Astrocyte (in vitro differentiated cells and primary cell): ENCODE data around the gene EXOC6B. TPM values are rescaled to one million over a fixed set of nuclear protein-coding genes. Genes with fewer than 3 reads are reported as not detected.

Experiments
- DNase-seq: peaks from one replicate; pipeline ENCODE4 v3.0.0-alpha.2; 2010; ENCODE audit warnings: low read depth
- FAIRE-seq: peaks from 2 replicates; lab custom pipeline; 2011; peaks lifted over from hg19 to GRCh38; lab: Jason Lieb, UNC
- H2AFZ ChIP-seq: 2 replicates; pipeline ENCODE4 v1.6.0; 2012; ENCODE audit warnings: low read depth, low read length, inconsistent platforms
- H3K27ac ChIP-seq: 2 replicates; pipeline ENCODE4 v1.5.1; 2011; ENCODE audit warnings: low read depth, low read length, inconsistent platforms
- H3K27me3 ChIP-seq: 2 replicates; pipeline ENCODE4 v1.6.0; 2011; ENCODE audit warnings: low read length, inconsistent platforms; ENCODE audit not compliant: insufficient read depth
- H3K36me3 ChIP-seq: 2 replicates; pipeline ENCODE4 v1.5.1; 2011; ENCODE audit warnings: low read length, inconsistent platforms; ENCODE audit not compliant: insufficient read depth
- H3K4me1 ChIP-seq: 2 replicates; pipeline ENCODE4 v1.5.1; 2011; ENCODE audit warnings: low read length, inconsistent platforms; ENCODE audit not compliant: insufficient read depth
- H3K4me2 ChIP-seq: 2 replicates; pipeline ENCODE4 v1.6.0; 2012; ENCODE audit warnings: low read length, inconsistent platforms
- H3K4me3 ChIP-seq: 2 replicates; pipeline ENCODE4 v1.5.1; 2011; ENCODE audit warnings: low read depth, mild to moderate bottlenecking, low read length, inconsistent platforms; ENCODE audit not compliant: insufficient read depth
- H3K79me2 ChIP-seq: 2 replicates; pipeline ENCODE4 v1.6.0; 2012; ENCODE audit warnings: mild to moderate bottlenecking, low read length, inconsistent platforms; ENCODE audit not compliant: insufficient read depth
- H3K9ac ChIP-seq: 2 replicates; pipeline ENCODE4 v1.6.0; 2012; ENCODE audit warnings: mild to moderate bottlenecking, low read length, inconsistent platforms
- H3K9me3 ChIP-seq: 2 replicates; pipeline ENCODE4 v1.5.1; 2012; ENCODE audit warnings: low read depth, mild to moderate bottlenecking, low read length, inconsistent platforms; ENCODE audit not compliant: insufficient read depth
- H4K20me1 ChIP-seq: 2 replicates; pipeline ENCODE4 v1.6.0; 2012; ENCODE audit warnings: low read length, inconsistent platforms; ENCODE audit not compliant: insufficient read depth
- H3K27ac Mint-ChIP-seq: one replicate; pipeline ENCODE4 v1.8.0; 2021; ENCODE audit warnings: mild to moderate bottlenecking, mixed read lengths; ENCODE audit not compliant: unreplicated experiment
- H3K27me3 Mint-ChIP-seq: one replicate; pipeline ENCODE4 v1.8.0; 2021; ENCODE audit warnings: low read depth, mixed read lengths; ENCODE audit not compliant: unreplicated experiment
- H3K36me3 Mint-ChIP-seq: one replicate; pipeline ENCODE4 v1.8.0; 2021; ENCODE audit warnings: low read depth, mixed read lengths; ENCODE audit not compliant: unreplicated experiment
- H3K4me1 Mint-ChIP-seq: one replicate; pipeline ENCODE4 v1.8.0; 2021; ENCODE audit warnings: low read depth, mixed read lengths; ENCODE audit not compliant: unreplicated experiment
- H3K4me3 Mint-ChIP-seq: one replicate; pipeline ENCODE4 v1.8.0; 2021; ENCODE audit warnings: mild to moderate bottlenecking, moderate library complexity, mixed read lengths; ENCODE audit not compliant: unreplicated experiment
- H3K9me3 Mint-ChIP-seq: one replicate; pipeline ENCODE4 v1.8.0; 2021; ENCODE audit warnings: mild to moderate bottlenecking, mixed read lengths; ENCODE audit not compliant: unreplicated experiment
- EZH2 ChIP-seq: IDR thresholded peaks from 2 replicates; pipeline ENCODE4 v1.6.1; 2012; ENCODE audit warnings: mild to moderate bottlenecking, low read length, inconsistent platforms; ENCODE audit not compliant: insufficient read depth
- total RNA-seq: library from RNA; stranded (reverse); gene quantifications from 2 replicates; pipeline ENCODE4 v1.2.1, GENCODE V29; 2021
- TF ChIP-seq, protein P1 (sequence below): IDR thresholded peaks from 2 replicates; pipeline ENCODE4 v1.5.1; 2011; ENCODE audit warnings: low read depth, mild to moderate bottlenecking, inconsistent platforms, low read length, moderate library complexity; ENCODE audit not compliant: insufficient read depth

The EXOC6B gene
- total RNA-seq, 1 donor from 2014 or later: 31.8 TPM

DNA sequence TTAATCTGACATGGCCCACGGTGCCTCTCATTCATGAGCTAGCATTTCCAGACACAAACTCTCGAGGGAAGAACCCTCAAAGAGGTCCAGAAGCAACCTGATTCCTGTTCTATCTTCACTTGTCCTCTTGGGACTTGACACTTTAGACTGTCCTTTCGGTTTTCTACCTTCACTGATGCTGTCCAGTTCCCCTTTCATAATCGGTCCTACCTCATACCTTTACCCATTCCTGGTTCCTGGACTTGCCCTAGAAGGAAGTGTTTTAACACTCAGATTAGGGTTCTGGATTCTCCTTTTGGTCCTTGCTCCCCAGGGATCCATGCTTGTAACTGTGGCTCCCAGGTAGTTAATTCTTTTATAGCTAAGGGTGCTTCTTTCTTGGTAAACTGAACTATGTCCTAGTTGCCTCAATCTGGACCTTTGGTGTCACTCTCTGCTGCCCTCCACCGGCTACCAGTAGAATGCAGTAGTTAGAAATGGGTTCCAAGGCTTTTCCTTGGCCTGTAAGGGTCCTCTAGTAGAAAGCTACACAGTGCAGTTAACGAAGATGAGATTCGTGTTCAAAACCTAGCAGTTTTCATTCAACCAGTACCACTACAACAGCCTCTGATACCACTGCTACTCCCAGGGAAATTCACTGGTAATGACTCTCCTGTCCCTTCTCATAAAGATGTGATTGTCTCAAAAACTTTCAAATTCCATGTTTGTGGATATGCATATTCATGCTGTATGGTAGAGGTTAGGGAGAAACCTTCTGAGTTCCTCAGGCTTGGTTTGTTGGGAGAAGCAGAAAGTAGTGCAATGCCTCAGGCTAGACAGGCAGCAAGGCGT, 500.0 kb downstream of the EXOC6B start:
- Histone ChIP-seq H3K9ac (no peak overlapping the region), H3K4me3 (no peak overlapping the region), H3K4me1 (no peaks in the 10 kb centered on the region), H4K20me1 (no peaks in the 10 kb centered on the region), H3K36me3 (no peaks in the 10 kb centered on the region), H3K27ac (no peak overlapping the region), H3K4me2 (no peak overlapping the region), H2AFZ (no peak overlapping the region), H3K9me3 (no peaks in the 10 kb centered on the region), H3K27me3 (no peaks in the 10 kb centered on the region), H3K79me2 (no peaks in the 10 kb centered on the region)
- no peak for DNase-seq
- Mint-ChIP-seq H3K27ac (no peak overlapping the region), H3K4me1 (peaks cover 8% of the 10 kb centered on the region), H3K9me3 (peaks cover 4% of the 10 kb centered on the region), H3K36me3 (peaks cover 14% of the 10 kb centered on the region), H3K27me3 (no peaks in the 10 kb centered on the region), H3K4me3 (no peak overlapping the region)
- FAIRE-seq: no peak
- TF ChIP-seq, protein P1, sequence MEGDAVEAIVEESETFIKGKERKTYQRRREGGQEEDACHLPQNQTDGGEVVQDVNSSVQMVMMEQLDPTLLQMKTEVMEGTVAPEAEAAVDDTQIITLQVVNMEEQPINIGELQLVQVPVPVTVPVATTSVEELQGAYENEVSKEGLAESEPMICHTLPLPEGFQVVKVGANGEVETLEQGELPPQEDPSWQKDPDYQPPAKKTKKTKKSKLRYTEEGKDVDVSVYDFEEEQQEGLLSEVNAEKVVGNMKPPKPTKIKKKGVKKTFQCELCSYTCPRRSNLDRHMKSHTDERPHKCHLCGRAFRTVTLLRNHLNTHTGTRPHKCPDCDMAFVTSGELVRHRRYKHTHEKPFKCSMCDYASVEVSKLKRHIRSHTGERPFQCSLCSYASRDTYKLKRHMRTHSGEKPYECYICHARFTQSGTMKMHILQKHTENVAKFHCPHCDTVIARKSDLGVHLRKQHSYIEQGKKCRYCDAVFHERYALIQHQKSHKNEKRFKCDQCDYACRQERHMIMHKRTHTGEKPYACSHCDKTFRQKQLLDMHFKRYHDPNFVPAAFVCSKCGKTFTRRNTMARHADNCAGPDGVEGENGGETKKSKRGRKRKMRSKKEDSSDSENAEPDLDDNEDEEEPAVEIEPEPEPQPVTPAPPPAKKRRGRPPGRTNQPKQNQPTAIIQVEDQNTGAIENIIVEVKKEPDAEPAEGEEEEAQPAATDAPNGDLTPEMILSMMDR: peak; percentile 49
- no peak for TF ChIP-seq EZH2

DNA sequence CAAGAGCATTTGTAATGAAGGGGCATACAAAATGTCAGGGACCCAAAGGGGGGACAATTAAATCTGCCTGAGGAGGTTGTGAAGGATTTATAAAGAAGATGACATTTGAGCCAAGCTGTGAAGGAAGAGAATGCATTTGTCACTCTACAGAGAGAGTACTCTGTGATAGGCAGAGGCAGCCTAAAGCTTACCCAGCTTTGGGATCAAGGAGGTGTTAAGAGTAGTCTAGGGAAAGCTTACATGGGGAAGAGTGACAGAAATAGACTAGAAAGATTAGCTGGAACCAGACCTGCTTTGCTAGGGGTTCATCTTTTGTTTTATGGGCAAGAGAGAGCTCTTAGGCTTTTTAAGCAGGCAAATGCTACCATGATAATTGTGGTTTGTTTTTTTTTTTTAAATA, 509.1 kb downstream of the EXOC6B start:
- H3K4me2 ChIP-seq: no peak overlapping the region
- no peaks in the 10 kb centered on the region for H3K27me3 ChIP-seq
- TF ChIP-seq, protein P1: no peak
- TF ChIP-seq EZH2: no peak
- DNase-seq (no peak), FAIRE-seq (no peak)
- H3K4me1 Mint-ChIP-seq: no peaks in the 10 kb centered on the region
- H3K9ac ChIP-seq: no peak overlapping the region
- H3K4me1 ChIP-seq: no peaks in the 10 kb centered on the region
- H3K27me3 Mint-ChIP-seq: no peaks in the 10 kb centered on the region
- no peaks in the 10 kb centered on the region for H3K9me3 Mint-ChIP-seq
- no peaks in the 10 kb centered on the region for H3K79me2 ChIP-seq
- no peak overlapping the region for H3K4me3 Mint-ChIP-seq
- no peaks in the 10 kb centered on the region for H3K36me3 Mint-ChIP-seq
- H3K27ac Mint-ChIP-seq: no peak overlapping the region
- no peaks in the 10 kb centered on the region for H4K20me1 ChIP-seq
- no peak overlapping the region for H3K4me3 ChIP-seq
- no peak overlapping the region for H2AFZ ChIP-seq
- H3K36me3 ChIP-seq: no peaks in the 10 kb centered on the region
- H3K27ac ChIP-seq: no peak overlapping the region
- H3K9me3 ChIP-seq: no peaks in the 10 kb centered on the region

DNA sequence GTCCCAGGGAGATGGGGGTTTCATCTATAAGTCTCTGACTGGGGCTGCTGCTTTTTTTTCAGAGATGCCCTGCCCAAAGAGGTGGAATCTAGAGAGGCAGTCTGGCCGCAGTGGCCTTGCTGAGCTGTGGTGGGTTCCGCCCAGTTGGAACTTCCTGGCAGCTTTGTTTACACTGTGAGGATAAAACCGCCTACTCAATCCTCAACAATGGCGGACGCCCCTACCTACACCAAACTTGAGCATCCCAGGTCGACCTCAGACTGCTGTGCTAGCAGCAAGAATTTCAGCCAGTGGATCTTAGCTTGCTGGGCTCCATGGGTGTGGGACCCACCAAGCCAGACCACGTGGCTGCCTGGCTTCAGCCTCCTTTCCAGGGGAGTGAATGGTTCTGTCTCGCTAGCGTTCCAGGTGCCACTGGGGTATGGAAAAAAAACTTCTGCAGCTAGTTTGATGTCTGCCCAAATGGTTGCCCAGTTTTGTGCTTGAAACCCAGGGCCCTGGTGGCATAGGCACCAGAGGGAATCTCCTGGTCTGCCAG, 525.6 kb downstream of the EXOC6B start:
- Mint-ChIP-seq H3K4me3 (no peak overlapping the region), H3K27me3 (no peaks in the 10 kb centered on the region), H3K36me3 (peaks cover 7% of the 10 kb centered on the region), H3K4me1 (no peaks in the 10 kb centered on the region), H3K27ac (no peak overlapping the region), H3K9me3 (peaks cover 7% of the 10 kb centered on the region)
- Histone ChIP-seq H3K9me3 (peaks cover 2% of the 10 kb centered on the region), H3K36me3 (no peaks in the 10 kb centered on the region), H3K4me2 (no peak overlapping the region), H3K4me1 (no peaks in the 10 kb centered on the region), H3K79me2 (no peaks in the 10 kb centered on the region), H3K27ac (no peak overlapping the region), H3K9ac (no peak overlapping the region), H3K27me3 (no peaks in the 10 kb centered on the region), H4K20me1 (no peaks in the 10 kb centered on the region), H3K4me3 (no peak overlapping the region), H2AFZ (no peak overlapping the region)
- no peak for FAIRE-seq
- DNase-seq: no peak
- TF ChIP-seq EZH2: no peak
- TF ChIP-seq, protein P1: no peak
